Stomach (tissue), 4 donors: ENCODE results near the gene COQ4.

Experiments
- POLR2A ChIP-seq, 4 donors: fragments of 450-650 bp; IDR thresholded peaks; one replicate each; pipeline ENCODE4 v1.6.1; 2016; ENCODE audit warnings: antibody characterized with exemption in 4 of 4, control low read depth in 2 of 4, mild to moderate bottlenecking in 1 of 4, moderate library complexity in 1 of 4
- POLR2AphosphoS5 ChIP-seq, 3 donors: sonication (generic); formaldehyde crosslinking; IDR thresholded peaks; one replicate each; pipeline ENCODE4 v1.6.1; 2016; ENCODE audit warnings: antibody characterized with exemption in 3 of 3

DNA sequence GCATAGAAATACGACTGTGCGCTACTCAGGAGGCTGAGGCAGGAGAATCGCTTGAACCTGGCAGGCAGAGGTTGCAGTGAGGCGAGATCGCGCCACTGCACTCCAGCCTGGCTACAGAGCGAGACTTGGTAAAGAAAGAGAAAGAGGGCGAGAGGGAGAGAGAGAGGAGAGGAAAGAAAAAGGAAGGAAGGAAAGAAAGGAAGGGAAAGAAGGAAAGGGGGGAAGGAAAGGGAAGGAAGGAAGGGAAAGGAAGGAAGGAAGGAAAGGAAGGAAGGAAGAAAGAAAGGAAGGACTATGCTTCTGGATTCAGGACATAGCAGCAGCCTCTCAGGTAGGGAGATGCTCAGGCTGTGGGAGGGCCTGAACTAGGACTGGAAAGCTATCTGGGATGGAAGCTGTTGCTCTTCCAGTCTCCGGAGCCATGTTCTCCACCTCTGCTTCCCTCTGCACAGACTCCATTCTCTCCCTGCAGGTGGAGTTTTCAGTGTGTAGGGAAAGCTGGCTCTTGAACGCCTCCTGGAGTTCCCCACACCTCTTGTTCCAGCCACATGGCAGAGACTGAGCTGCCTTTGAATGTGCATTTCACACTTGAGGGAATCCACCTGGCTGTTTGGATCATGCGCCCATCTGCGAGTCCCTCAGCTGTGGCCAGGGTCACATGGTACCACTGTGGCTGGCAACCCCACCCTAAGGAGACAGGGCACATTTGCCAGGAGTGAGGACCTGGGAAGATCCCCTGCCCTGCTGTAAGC, 37.4 kb upstream of the COQ4 start:
- no peak for TF ChIP-seq POLR2A (IDR thresholded peaks at IDR 0.05)
- no peak for TF ChIP-seq POLR2AphosphoS5 (IDR thresholded peaks at IDR 0.05)
